HepG2 (cell line): Measurements from ENCODE around the gene GMPPB. TPM values are rescaled to one million over a fixed set of nuclear protein-coding genes. Genes with fewer than 3 reads are reported as not detected.
A peak's percentile ranks its signal among the peaks of the same experiment; 100 is the strongest.

ENCODE experiments used
- AGO1 ChIP-seq: fragments of 200-400 bp; formaldehyde crosslinking; IDR thresholded peaks from 2 replicates; pipeline ENCODE4 v1.6.1; 2017; ENCODE audit warnings: mild to moderate bottlenecking, low read depth, low read length, moderate library complexity; ENCODE audit not compliant: poor library complexity, severe bottlenecking
- ARNT2 ChIP-seq: sonication (generic); formaldehyde crosslinking; IDR thresholded peaks from 2 replicates; pipeline ENCODE4 v1.8.0; 2022; ENCODE audit warnings: mild to moderate bottlenecking, low read depth, missing genetic modification reagents, moderate library complexity
- ARNTL ChIP-seq: sonication (generic); formaldehyde crosslinking; IDR thresholded peaks from 2 replicates; pipeline ENCODE4 v1.4.0; 2020; ENCODE audit warnings: mild to moderate bottlenecking, missing genetic modification reagents
- ATF1 ChIP-seq: IDR thresholded peaks from 2 replicates; pipeline ENCODE4 v1.6.1; 2016; ENCODE audit warnings: mild to moderate bottlenecking, control low read depth
- CREB1 ChIP-seq, 2 experiments: fragments of 450-650 bp in 1 of 2; IDR thresholded peaks; 2 replicates each; pipeline ENCODE4 v1.6.1; 2016 to 2017; ENCODE audit warnings: control low read depth in 1 of 2, mild to moderate bottlenecking in 1 of 2, missing compliant biosample characterization in 1 of 2, missing genetic modification characterization in 1 of 2
- MAF1 ChIP-seq: sonication (generic); formaldehyde crosslinking; IDR thresholded peaks from 2 replicates; pipeline ENCODE4 v1.5.0; 2020; ENCODE audit warnings: missing genetic modification reagents, borderline replicate concordance
- MLXIP ChIP-seq: sonication (generic); formaldehyde crosslinking; IDR thresholded peaks from 2 replicates; pipeline ENCODE4 v1.9.0; 2021; ENCODE audit warnings: missing genetic modification reagents, borderline replicate concordance
- NFATC3 ChIP-seq: sonication (generic); formaldehyde crosslinking; IDR thresholded peaks from 2 replicates; pipeline ENCODE4 v1.5.1; 2020; ENCODE audit warnings: mild to moderate bottlenecking, missing genetic modification reagents
- PLRG1 ChIP-seq: fragments of 450-650 bp; conservative IDR thresholded peaks from 2 replicates; pipeline ENCODE4 v1.6.1; 2016
- RBFOX2 ChIP-seq: fragments of 200-400 bp; formaldehyde crosslinking; IDR thresholded peaks from 2 replicates; pipeline ENCODE4 v1.6.1; 2017; ENCODE audit warnings: low read depth, mild to moderate bottlenecking, low read length
- SALL2 ChIP-seq: sonication (generic); formaldehyde crosslinking; IDR thresholded peaks from 2 replicates; pipeline ENCODE4 v1.8.1; 2023; ENCODE audit warnings: mild to moderate bottlenecking, missing genetic modification reagents, inconsistent platforms
- SETDB1 ChIP-seq: sonication (generic); formaldehyde crosslinking; IDR thresholded peaks from 2 replicates; pipeline ENCODE4 v1.5.1; 2020; ENCODE audit warnings: missing genetic modification reagents, mild to moderate bottlenecking, borderline replicate concordance
- SMC3 ChIP-seq: IDR thresholded peaks from 2 replicates; pipeline ENCODE4 v1.6.1; 2011; ENCODE audit warnings: low read length, improper control_type of control experiment
- SOX5 ChIP-seq: IDR thresholded peaks from 2 replicates; pipeline ENCODE4 v1.6.1; 2016; ENCODE audit warnings: borderline replicate concordance
- TCF7L2 ChIP-seq: IDR thresholded peaks from 2 replicates; pipeline ENCODE4 v1.6.1; 2011; ENCODE audit warnings: mild to moderate bottlenecking, low read depth, low read length, moderate library complexity
- ZEB1 ChIP-seq: IDR thresholded peaks from 2 replicates; pipeline ENCODE4 v1.6.1; 2012; ENCODE audit warnings: mild to moderate bottlenecking, low read depth, inconsistent platforms; ENCODE audit not compliant: insufficient replicate concordance
- ZFP41 ChIP-seq: sonication (generic); formaldehyde crosslinking; IDR thresholded peaks from 2 replicates; pipeline ENCODE4 v1.4.0; 2020; ENCODE audit warnings: mild to moderate bottlenecking, missing genetic modification reagents, borderline replicate concordance
- ZFX ChIP-seq: sonication (generic); formaldehyde crosslinking; IDR thresholded peaks from 2 replicates; pipeline ENCODE4 v1.4.0; 2020; ENCODE audit warnings: mild to moderate bottlenecking, low read depth, missing genetic modification reagents, moderate library complexity
- ZNF205 ChIP-seq: IDR thresholded peaks from 2 replicates; pipeline ENCODE4 v1.6.1; 2018; ENCODE audit warnings: missing biosample characterization, missing genetic modification reagents
- ZNF224 ChIP-seq: sonication (generic); formaldehyde crosslinking; IDR thresholded peaks from 2 replicates; pipeline ENCODE4 v1.5.0; 2020; ENCODE audit warnings: mild to moderate bottlenecking, missing genetic modification reagents
- ZNF33A ChIP-seq: sonication (generic); formaldehyde crosslinking; IDR thresholded peaks from 2 replicates; pipeline ENCODE4 v1.5.1; 2020; ENCODE audit warnings: missing genetic modification reagents, mild to moderate bottlenecking, moderate library complexity, borderline replicate concordance
- ZNF451 ChIP-seq: sonication (generic); formaldehyde crosslinking; IDR thresholded peaks from 2 replicates; pipeline ENCODE4 v1.5.0; 2020; ENCODE audit warnings: mild to moderate bottlenecking, missing genetic modification reagents
- ZNF510 ChIP-seq: sonication (generic); formaldehyde crosslinking; IDR thresholded peaks from 2 replicates; pipeline ENCODE4 v1.4.0; 2020; ENCODE audit warnings: low read depth, mild to moderate bottlenecking, missing genetic modification reagents
- ZNF7 ChIP-seq: IDR thresholded peaks from 2 replicates; pipeline ENCODE4 v1.6.1; 2016; ENCODE audit warnings: missing biosample characterization, missing genetic modification reagents
- ZNF761 ChIP-seq: sonication (generic); formaldehyde crosslinking; conservative IDR thresholded peaks from 2 replicates; pipeline ENCODE4 v1.4.0; 2020; ENCODE audit warnings: mild to moderate bottlenecking, missing genetic modification reagents
- polyA plus RNA-seq, 8 experiments: library from polyadenylated mRNA; depleted of rRNA in 3 of 8; stranded (reverse) in 7 of 8; unstranded in 1 of 8; fragments of >200 nt; fragmentation: Illumina TruSeq in 4 of 8; extraction: Trizol in 4 of 8; gene quantifications; 2 replicates each; pipeline versions ENCODE4 v1.2.1 to v1.2.3, GENCODE V29; 2011 to 2016; ENCODE audit warnings: low read depth in 4 of 8, missing spikeins in 1 of 8, mixed read lengths in 1 of 8; ENCODE audit not compliant: insufficient read depth in 1 of 8
- total RNA-seq, 5 experiments: library from RNA; depleted of rRNA; stranded (reverse); fragments of >200 nt; fragmentation: Illumina TruSeq; extraction: Trizol; gene quantifications; 2 replicates each; pipeline ENCODE4 v1.2.3, GENCODE V29; 2016; ENCODE audit warnings: low read depth in 1 of 5
- TF ChIP-seq, protein P1 (sequence below): fragments of 450-650 bp; IDR thresholded peaks from 2 replicates; pipeline ENCODE4 v1.6.1; 2017

Gene GMPPB
- total and polyA plus RNA-seq, 2 of the 13 experiments (the other 11 are each of a cell fraction or from before 2014, with no cell fraction given): 6.5 to 23.1 TPM

DNA sequence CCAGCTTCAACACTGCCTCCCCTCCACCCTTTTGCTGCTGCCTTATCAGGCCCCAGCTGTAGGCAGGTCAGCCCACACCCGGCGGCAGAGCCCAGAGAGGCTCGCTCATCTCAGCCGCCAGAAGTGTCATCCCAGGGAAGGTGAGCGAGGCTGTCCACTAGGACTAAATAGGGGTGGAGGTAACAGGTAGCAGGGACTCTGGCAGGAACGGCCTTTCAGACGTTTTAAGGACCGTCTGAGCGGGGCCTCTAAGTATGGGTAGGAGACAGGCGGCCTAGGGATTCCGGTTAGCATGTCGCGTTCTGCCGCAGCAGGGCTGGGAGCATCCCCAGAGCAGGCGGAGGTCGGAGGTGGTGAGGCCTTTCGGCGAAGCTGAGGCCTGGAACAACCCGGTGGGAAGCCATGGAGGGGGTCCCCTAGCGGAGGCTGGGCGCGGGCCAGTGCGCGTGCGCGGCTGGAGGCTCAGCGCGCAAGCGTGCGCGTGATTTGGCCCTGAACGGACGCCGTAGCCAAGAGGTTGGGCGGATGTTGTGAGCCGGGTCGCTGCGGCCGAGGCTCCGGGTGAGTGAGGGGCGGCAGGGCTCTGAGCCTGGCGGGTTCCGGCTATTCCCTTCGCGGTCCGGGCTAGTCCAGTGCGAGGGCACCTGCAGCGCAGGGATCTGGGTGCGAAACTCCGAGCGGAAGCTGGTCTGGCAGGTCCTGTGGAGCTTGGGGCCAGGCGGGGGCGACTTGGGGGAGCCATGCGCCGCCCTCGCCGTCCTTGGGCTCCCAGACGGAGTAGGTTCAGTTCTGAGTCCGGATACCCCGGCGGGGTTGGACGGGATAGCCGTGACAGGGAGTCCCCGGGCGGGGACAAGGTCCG is 34.5 kb downstream of the GMPPB start, which contains the start of the genes MST1 and RNF123 (continued):
- no peak; the same call in 1 of the 2 replicates for TF ChIP-seq SALL2 (CRISPR knock-in tag)
- TF ChIP-seq PLRG1: no peak
- peak; percentile 94 for TF ChIP-seq RBFOX2
- no peak for TF ChIP-seq ZNF7 (CRISPR knock-in tag)
- TF ChIP-seq, protein P1, sequence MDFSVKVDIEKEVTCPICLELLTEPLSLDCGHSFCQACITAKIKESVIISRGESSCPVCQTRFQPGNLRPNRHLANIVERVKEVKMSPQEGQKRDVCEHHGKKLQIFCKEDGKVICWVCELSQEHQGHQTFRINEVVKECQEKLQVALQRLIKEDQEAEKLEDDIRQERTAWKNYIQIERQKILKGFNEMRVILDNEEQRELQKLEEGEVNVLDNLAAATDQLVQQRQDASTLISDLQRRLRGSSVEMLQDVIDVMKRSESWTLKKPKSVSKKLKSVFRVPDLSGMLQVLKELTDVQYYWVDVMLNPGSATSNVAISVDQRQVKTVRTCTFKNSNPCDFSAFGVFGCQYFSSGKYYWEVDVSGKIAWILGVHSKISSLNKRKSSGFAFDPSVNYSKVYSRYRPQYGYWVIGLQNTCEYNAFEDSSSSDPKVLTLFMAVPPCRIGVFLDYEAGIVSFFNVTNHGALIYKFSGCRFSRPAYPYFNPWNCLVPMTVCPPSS: no peak
- peak; percentile 97 for TF ChIP-seq AGO1
- TF ChIP-seq SMC3: no peak
- no peak; the same call in 1 of the 2 replicates for TF ChIP-seq ZNF761
- TF ChIP-seq ZNF510 (CRISPR knock-in tag): 0 out of 2 replicates have a peak, but pooled peaks have one; percentile 67
- TF ChIP-seq TCF7L2: no peak
- 0 out of 2 replicates have a peak, but pooled peaks have one; percentile 59 for TF ChIP-seq ZNF224 (CRISPR knock-in tag)
- peak; percentile 47; the same call in 1 of the 2 replicates for TF ChIP-seq ZNF451 (CRISPR knock-in tag)
- peak; percentile 76; the same call in 1 of the 2 replicates for TF ChIP-seq ZNF205 (CRISPR knock-in tag)
- peak; percentile 19; the same call in 1 of the 2 replicates for TF ChIP-seq CREB1 (IDR thresholded peaks at IDR 0.05)
- no peak for TF ChIP-seq CREB1 (CRISPR knock-in tag; IDR thresholded peaks at IDR 0.05)
- no peak for TF ChIP-seq MAF1 (CRISPR knock-in tag)
- TF ChIP-seq ARNT2 (CRISPR knock-in tag): peak; percentile 85
- no peak for TF ChIP-seq MLXIP
- TF ChIP-seq ZEB1: no peak
- no peak for TF ChIP-seq SETDB1 (CRISPR knock-in tag)
- peak; percentile 87 for TF ChIP-seq ZFX
- peak; percentile 36; the same call in 1 of the 2 replicates for TF ChIP-seq SOX5 (CRISPR knock-in tag)
- no peak for TF ChIP-seq NFATC3 (CRISPR knock-in tag)
- TF ChIP-seq ZFP41 (CRISPR knock-in tag): no peak
- TF ChIP-seq ATF1: no peak
- TF ChIP-seq ARNTL: peak; percentile 66; the same call in 1 of the 2 replicates
- no peak for TF ChIP-seq ZNF33A
